ENCODE measurements around the gene TKFC.

DNA sequence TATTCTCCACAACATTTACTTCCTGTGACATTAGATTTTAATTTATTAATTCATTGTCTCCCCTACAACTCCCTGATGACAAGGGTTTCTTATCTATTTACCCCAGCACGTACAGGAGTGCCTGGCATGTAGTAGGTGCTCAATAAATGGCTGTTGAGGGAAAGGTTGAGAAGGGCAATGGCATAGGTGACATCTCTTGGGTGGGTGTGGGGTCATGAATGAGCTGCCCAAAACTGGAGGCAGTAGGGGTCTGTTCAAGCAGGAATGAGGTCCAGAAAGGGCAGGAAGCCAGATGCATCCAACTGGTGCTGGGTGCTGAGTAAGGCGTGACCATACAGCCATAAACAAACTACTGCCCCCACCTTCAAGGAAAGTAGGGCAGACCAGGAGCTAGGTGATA, 40.7 kb upstream of the TKFC start:
- TF ChIP-seq, protein P1, sequence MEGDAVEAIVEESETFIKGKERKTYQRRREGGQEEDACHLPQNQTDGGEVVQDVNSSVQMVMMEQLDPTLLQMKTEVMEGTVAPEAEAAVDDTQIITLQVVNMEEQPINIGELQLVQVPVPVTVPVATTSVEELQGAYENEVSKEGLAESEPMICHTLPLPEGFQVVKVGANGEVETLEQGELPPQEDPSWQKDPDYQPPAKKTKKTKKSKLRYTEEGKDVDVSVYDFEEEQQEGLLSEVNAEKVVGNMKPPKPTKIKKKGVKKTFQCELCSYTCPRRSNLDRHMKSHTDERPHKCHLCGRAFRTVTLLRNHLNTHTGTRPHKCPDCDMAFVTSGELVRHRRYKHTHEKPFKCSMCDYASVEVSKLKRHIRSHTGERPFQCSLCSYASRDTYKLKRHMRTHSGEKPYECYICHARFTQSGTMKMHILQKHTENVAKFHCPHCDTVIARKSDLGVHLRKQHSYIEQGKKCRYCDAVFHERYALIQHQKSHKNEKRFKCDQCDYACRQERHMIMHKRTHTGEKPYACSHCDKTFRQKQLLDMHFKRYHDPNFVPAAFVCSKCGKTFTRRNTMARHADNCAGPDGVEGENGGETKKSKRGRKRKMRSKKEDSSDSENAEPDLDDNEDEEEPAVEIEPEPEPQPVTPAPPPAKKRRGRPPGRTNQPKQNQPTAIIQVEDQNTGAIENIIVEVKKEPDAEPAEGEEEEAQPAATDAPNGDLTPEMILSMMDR (IDR thresholded peaks at IDR 0.05), result no peak
- TF ChIP-seq POLR2A (IDR thresholded peaks at IDR 0.05), result no peak
